Vagina (tissue), 2 donors: ENCODE results near the gene RGS2. TPM values are rescaled to one million over a fixed set of nuclear protein-coding genes. Genes with fewer than 3 reads are reported as not detected.

Experiments
- DNase-seq, 2 donors: peaks; one replicate each; pipeline ENCODE4 v3.0.0-alpha.2; 2017; ENCODE audit errors: extremely low spot score in 2 of 2
- H3K27ac ChIP-seq: fragments of 200-600 bp; sonication (generic); one replicate; pipeline ENCODE4 v1.5.1; 2019
- H3K27me3 ChIP-seq: fragments of 200-600 bp; sonication (generic); one replicate; pipeline ENCODE4 v1.5.1; 2019
- H3K36me3 ChIP-seq, 2 donors: fragments of 200-600 bp; sonication (generic); one replicate each; pipeline ENCODE4 v1.5.1; 2017 to 2019
- H3K4me1 ChIP-seq: fragments of 200-600 bp; sonication (generic); one replicate; pipeline ENCODE4 v1.5.1; 2019
- H3K4me3 ChIP-seq, 2 donors: fragments of 200-600 bp; sonication (generic); 1 replicate in 1 of 2; 2 replicates in 1 of 2; pipeline ENCODE4 v1.5.1; 2016 to 2019
- H3K9me3 ChIP-seq: fragments of 200-600 bp; sonication (generic); one replicate; pipeline ENCODE4 v1.5.1; 2019
- CTCF ChIP-seq, 3 experiments: fragments of 450-650 bp in 2 of 3; fragments of 200-600 bp in 1 of 3; sonication (generic) in 1 of 3; IDR thresholded peaks; one replicate each; pipeline ENCODE4 v1.5.1; 2017 to 2019; ENCODE audit warnings: antibody characterized with exemption in 3 of 3, mild to moderate bottlenecking in 2 of 3, moderate library complexity in 2 of 3
- POLR2A ChIP-seq, 2 donors: fragments of 450-650 bp; IDR thresholded peaks; one replicate each; pipeline ENCODE4 v1.6.1; 2017; ENCODE audit warnings: antibody characterized with exemption in 2 of 2, mild to moderate bottlenecking in 2 of 2, moderate library complexity in 2 of 2
- POLR2AphosphoS5 ChIP-seq, 2 donors: sonication (generic); formaldehyde crosslinking; IDR thresholded peaks; one replicate each; pipeline ENCODE4 v1.9.0; 2017; ENCODE audit warnings: antibody characterized with exemption in 2 of 2, mild to moderate bottlenecking in 2 of 2, low read depth in 1 of 2; ENCODE audit not compliant: insufficient read depth in 1 of 2
- intact Hi-C: fragments of 100-400 bp; cut with DNase I; formaldehyde crosslinking; loops from one replicate; pipeline ENCODE4 v1.15.1; 2023
- total RNA-seq: library from RNA; depleted of rRNA; stranded (reverse); fragments of >200 nt; gene quantifications from one replicate; pipeline ENCODE4 v1.2.3, GENCODE V29; 2016

Gene RGS2
- total RNA-seq, 1 donor from 2014 or later = 100 TPM

GRCh38 chr1:192792628-192793027, 16.2 kb upstream of the RGS2 start:
- DNase-seq = no peak
- Histone ChIP-seq H3K27me3 (no peaks in the 10 kb centered on the region), H3K36me3 (no peaks in the 10 kb centered on the region), H3K4me3 (no peak overlapping the region), H3K9me3 (no peaks in the 10 kb centered on the region), H3K27ac (no peak overlapping the region), H3K4me1 (no peaks in the 10 kb centered on the region)
- TF ChIP-seq CTCF (IDR thresholded peaks at IDR 0.05) (no peak), POLR2A (IDR thresholded peaks at IDR 0.05) (no peak), POLR2AphosphoS5 (IDR thresholded peaks at IDR 0.05; ENCODE audit: insufficient read depth in 1 of 2, low read depth in 1 of 2) (no peak)
- intact Hi-C loops = no loop called here

GRCh38 chr1:192793983-192794767, 14.7 kb upstream of the RGS2 start:
- no peak for DNase-seq
- Histone ChIP-seq H3K4me3 (no peak overlapping the region), H3K4me1 (no peaks in the 10 kb centered on the region)

GRCh38 chr1:192794768-192795035, 14.1 kb upstream of the RGS2 start:
- H3K9me3 ChIP-seq = no peaks in the 10 kb centered on the region
- no peaks in the 10 kb centered on the region for H3K27me3 ChIP-seq
- no peak overlapping the region for H3K4me3 ChIP-seq
- intact Hi-C loops = no loop called here
- no peak for TF ChIP-seq CTCF (IDR thresholded peaks at IDR 0.05)
- no peaks in the 10 kb centered on the region for H3K36me3 ChIP-seq
- H3K27ac ChIP-seq = no peak overlapping the region
- no peak for DNase-seq
- H3K4me1 ChIP-seq = no peaks in the 10 kb centered on the region

More at GRCh38 chr1:192793983-192794767, 14.7 kb upstream of the RGS2 start:
- TF ChIP-seq POLR2AphosphoS5 (IDR thresholded peaks at IDR 0.05; ENCODE audit: insufficient read depth in 1 of 2, low read depth in 1 of 2) (no peak), CTCF (IDR thresholded peaks at IDR 0.05) (no peak)
- H3K27ac ChIP-seq = no peak overlapping the region
- H3K9me3 ChIP-seq = no peaks in the 10 kb centered on the region
- intact Hi-C loops = no loop called here
- H3K27me3 ChIP-seq = no peaks in the 10 kb centered on the region
- H3K36me3 ChIP-seq = no peaks in the 10 kb centered on the region

- intact Hi-C loops = no loop called here
- H3K4me1 ChIP-seq = no peaks in the 10 kb centered on the region
- no peak for DNase-seq
- no peak for TF ChIP-seq CTCF (IDR thresholded peaks at IDR 0.05)
- TF ChIP-seq POLR2A (IDR thresholded peaks at IDR 0.05) = no peak
- TF ChIP-seq POLR2AphosphoS5 (IDR thresholded peaks at IDR 0.05; ENCODE audit: insufficient read depth in 1 of 2, low read depth in 1 of 2) = no peak
- H3K9me3 ChIP-seq = no peaks in the 10 kb centered on the region
- no peaks in the 10 kb centered on the region for H3K36me3 ChIP-seq
- no peak overlapping the region for H3K4me3 ChIP-seq
- no peaks in the 10 kb centered on the region for H3K27me3 ChIP-seq
- no peak overlapping the region for H3K27ac ChIP-seq
These were observed 12.8 kb upstream of the RGS2 start for GRCh38 chr1:192795916-192796618.

- Histone ChIP-seq H3K27ac (no peak overlapping the region), H3K4me1 (no peaks in the 10 kb centered on the region)
- intact Hi-C loops = no loop called here
These were observed 11.7 kb upstream of the RGS2 start for GRCh38 chr1:192797143-192797542.

More at GRCh38 chr1:192797143-192797542, 11.7 kb upstream of the RGS2 start:
- Histone ChIP-seq H3K4me3 (no peak overlapping the region), H3K9me3 (no peaks in the 10 kb centered on the region), H3K27me3 (no peaks in the 10 kb centered on the region), H3K36me3 (no peaks in the 10 kb centered on the region)
- DNase-seq = no peak
- TF ChIP-seq POLR2A (IDR thresholded peaks at IDR 0.05) (no peak), CTCF (IDR thresholded peaks at IDR 0.05) (no peak), POLR2AphosphoS5 (IDR thresholded peaks at IDR 0.05; ENCODE audit: insufficient read depth in 1 of 2, low read depth in 1 of 2) (no peak)
